GM08714 (cell line): ENCODE measurements around the gene ASTN1.

Experiments used
- H3K4me3 ChIP-seq: fragments of 200-500 bp; sonication (Bioruptor generic); 2 replicates; pipeline ENCODE4 v1.5.1; 2014; ENCODE audit warnings: mild to moderate bottlenecking, low read length, inconsistent platforms
- ZNF274 ChIP-seq: IDR thresholded peaks from 2 replicates; pipeline ENCODE4 v1.6.1; 2012; ENCODE audit warnings: mild to moderate bottlenecking, low read depth, low read length

ASTN1 gene

GRCh38 chr1:176811511-176812288 lies 352.8 kb downstream of the ASTN1 start:
- H3K4me3 ChIP-seq = no peak overlapping the region
- TF ChIP-seq ZNF274 = no peak

- no peak for TF ChIP-seq ZNF274
- no peak overlapping the region for H3K4me3 ChIP-seq
Measured at GRCh38 chr1:176809292-176809691, 355.2 kb downstream of the ASTN1 start.
